Heart left ventricle (tissue), 13 donors: ENCODE measurements around the gene FBXL7.

Experiments used
- POLR2A ChIP-seq, 2 donors: fragments of 450-650 bp; IDR thresholded peaks; one replicate each; pipeline ENCODE4 v1.6.1; 2017; ENCODE audit warnings: antibody characterized with exemption in 2 of 2, mild to moderate bottlenecking in 2 of 2, moderate library complexity in 2 of 2
- TF ChIP-seq, protein P1 (sequence below), 12 donors: fragments of 200-600 bp; sonication (generic) in 4 of 12; IDR thresholded peaks; one replicate each; pipeline versions ENCODE4 v1.5.0 to v1.8.0; 2018 to 2022; ENCODE audit warnings: antibody characterized with exemption in 12 of 12, mild to moderate bottlenecking in 5 of 12
- donor health status: ischemic (EF 13 %, LVEDD 7.1; RV severe dilation, severe dysfunction).
- donor health status: DM: no; HTN: yes; CAD: no.
- donor health status: DM: no; HTN: no; CAD: no.
- donor health status: ischemic (EF 25% LVEDD 6.9; RV normal size, moderate dysfunction).
- donor health status: ischemic (EF 25% LVEDD 5.7; RV mildly dilated, moderate dysfunction).
- donor health status: ischemic (EF 35%, LVEDD 5.7; RV mildly dilated, moderate dysfunction).
- donor health status: nonischemic (EF 11% LVEDD 7.7; RV severe dilation, severe dysfunction).
- donor health status: DM: yes; HTN: yes; CAD: no.
- donor health status: PGD.
- donor health status: ischemic (EF 29% LVEDD 5.4; RV normal size, mild dysfunction).
- donor health status: nonischemic (EF 23%, LVEDD 6.1; RV moderate dilation, normal function).

DNA sequence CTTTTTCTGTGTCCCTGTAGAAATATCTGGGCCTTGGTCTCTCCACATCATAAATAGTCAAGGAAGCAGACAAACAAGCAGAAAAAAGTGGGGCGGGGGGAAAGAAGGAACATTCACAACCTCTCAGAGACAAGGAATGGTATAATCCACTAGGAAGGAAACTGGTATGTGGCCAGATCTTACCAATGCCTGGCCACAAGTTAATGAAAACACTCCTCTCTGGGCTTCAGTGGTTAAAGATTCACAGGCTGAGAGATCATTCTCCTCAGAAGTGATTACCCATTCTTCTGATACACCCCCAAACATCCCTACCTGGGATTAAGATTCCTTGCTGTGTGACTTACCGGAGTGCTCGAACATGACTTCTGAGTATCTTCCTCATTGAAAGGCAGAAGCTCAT lies 389.0 kb downstream of the FBXL7 start:
- TF ChIP-seq, protein P1, sequence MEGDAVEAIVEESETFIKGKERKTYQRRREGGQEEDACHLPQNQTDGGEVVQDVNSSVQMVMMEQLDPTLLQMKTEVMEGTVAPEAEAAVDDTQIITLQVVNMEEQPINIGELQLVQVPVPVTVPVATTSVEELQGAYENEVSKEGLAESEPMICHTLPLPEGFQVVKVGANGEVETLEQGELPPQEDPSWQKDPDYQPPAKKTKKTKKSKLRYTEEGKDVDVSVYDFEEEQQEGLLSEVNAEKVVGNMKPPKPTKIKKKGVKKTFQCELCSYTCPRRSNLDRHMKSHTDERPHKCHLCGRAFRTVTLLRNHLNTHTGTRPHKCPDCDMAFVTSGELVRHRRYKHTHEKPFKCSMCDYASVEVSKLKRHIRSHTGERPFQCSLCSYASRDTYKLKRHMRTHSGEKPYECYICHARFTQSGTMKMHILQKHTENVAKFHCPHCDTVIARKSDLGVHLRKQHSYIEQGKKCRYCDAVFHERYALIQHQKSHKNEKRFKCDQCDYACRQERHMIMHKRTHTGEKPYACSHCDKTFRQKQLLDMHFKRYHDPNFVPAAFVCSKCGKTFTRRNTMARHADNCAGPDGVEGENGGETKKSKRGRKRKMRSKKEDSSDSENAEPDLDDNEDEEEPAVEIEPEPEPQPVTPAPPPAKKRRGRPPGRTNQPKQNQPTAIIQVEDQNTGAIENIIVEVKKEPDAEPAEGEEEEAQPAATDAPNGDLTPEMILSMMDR (IDR thresholded peaks at IDR 0.05): no peak
- no peak for TF ChIP-seq POLR2A (IDR thresholded peaks at IDR 0.05)
